Lung microvascular endothelial cell (primary cell): ENCODE results near the gene MSLN. TPM values are rescaled to one million over a fixed set of nuclear protein-coding genes. Genes with fewer than 3 reads are reported as not detected.

Experiments used
- DNase-seq, 2 donors: peaks; one replicate each; pipeline versions ENCODE4 v3.0.0 to v3.0.0-alpha.2; 2010; ENCODE audit warnings: low read depth in 2 of 2
- total RNA-seq: library from RNA; depleted of rRNA; stranded (reverse); fragments of >200 nt; gene quantifications from 2 replicates; pipeline ENCODE4 v1.2.1, GENCODE V29; 2014

MSLN gene
- total RNA-seq, 1 donor from 2014 or later = 0.20 TPM

DNA sequence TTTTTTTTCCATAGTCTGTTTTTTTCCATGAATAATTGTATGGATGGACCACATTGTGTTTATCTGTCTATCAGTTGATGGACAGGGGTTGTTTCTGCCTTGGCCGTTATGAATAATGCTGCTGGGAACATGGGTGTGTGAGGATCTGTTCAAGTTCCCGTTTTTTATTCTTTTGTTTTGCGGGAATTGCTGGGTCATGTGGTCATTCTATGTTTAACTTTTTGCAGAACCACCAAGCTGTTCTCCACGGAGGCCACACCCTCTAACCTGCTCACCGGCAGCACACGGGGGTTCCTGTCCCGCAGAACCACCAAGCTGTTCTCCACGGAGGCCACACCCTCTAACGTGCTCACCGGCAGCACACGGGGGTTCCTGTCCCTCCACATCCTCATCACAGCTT, 5.9 kb upstream of the MSLN start:
- DNase-seq = no peak

DNA sequence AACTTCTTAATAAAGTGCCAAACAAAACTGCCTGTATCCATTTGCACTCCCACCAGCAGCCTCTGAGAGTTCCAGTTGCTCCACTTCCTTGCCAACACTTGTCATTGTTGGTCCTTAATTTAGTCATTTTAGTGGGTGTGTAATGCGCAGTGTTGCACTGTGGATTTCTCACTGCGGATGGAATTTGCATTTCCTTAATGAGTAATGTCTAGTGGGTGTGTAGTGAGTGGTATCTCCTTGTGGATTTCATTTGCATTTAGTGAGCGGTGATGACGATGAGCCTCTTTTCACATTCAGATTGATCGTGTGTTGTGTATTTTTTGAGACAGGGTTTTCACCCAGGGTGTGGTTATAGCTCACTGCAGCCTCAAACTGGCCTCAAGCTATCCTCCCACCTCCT, 4.1 kb upstream of the MSLN start:
- no peak for DNase-seq

DNA sequence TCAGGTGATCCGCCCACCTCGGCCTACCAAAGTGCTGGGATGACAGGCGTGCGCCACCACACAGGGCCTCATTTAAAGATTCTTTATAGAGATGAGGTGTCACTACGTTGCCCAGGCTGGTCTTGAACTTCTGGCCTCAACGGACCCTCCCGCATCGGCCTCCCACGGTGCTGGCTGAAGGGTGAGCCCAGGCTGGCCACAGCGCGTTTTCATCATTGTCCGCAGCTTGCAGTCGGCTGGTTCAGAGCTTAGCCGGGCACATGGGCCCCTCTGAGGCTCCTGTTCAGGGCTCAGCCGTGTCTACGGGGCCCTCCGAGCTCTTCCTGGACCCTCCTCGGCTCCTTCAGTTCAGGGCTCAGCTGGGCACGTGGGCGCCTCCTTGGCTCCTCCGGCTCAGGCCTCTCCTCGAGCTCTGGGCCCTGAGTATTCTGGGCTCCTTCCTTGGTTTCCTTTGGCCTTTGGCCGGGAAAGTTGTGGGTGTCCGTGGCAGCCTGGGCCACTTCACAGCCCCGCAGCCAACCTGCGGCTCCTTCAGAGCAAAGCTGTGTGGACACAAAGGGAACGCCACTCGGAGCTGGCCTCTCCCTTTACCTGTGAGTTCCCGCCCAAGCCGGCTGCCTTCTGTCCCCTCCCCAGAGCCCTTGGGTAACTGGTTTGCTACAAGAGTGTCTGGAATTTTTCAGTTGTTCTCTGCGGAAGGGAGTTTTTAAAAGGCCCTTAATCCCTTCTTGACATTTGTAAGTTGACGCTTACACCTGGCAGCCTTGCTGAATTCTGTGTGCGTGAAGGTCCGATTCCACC, 1.2 kb upstream of the MSLN start:
- no peak for DNase-seq

DNA sequence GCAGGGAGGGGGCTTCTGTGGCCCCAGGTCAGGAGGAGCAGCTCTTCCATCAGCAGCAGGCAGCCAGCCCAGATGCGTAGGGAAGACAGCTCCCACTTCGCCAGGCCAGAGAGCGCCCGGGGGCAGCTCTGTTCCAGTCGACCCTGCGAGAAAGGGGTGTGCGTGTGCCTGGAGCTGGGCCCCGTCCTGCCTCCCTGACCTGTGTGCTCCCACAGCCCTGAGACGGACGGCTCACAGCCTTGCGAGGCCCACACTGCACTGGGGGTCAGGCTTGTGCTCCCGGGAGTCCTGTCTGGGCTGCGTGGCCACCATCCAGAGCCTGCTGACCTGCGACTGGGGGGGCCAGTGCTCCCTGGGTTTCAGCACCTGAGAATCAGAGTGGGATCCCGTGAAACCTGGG, 469 bp upstream of the MSLN start:
- no peak for DNase-seq

DNA sequence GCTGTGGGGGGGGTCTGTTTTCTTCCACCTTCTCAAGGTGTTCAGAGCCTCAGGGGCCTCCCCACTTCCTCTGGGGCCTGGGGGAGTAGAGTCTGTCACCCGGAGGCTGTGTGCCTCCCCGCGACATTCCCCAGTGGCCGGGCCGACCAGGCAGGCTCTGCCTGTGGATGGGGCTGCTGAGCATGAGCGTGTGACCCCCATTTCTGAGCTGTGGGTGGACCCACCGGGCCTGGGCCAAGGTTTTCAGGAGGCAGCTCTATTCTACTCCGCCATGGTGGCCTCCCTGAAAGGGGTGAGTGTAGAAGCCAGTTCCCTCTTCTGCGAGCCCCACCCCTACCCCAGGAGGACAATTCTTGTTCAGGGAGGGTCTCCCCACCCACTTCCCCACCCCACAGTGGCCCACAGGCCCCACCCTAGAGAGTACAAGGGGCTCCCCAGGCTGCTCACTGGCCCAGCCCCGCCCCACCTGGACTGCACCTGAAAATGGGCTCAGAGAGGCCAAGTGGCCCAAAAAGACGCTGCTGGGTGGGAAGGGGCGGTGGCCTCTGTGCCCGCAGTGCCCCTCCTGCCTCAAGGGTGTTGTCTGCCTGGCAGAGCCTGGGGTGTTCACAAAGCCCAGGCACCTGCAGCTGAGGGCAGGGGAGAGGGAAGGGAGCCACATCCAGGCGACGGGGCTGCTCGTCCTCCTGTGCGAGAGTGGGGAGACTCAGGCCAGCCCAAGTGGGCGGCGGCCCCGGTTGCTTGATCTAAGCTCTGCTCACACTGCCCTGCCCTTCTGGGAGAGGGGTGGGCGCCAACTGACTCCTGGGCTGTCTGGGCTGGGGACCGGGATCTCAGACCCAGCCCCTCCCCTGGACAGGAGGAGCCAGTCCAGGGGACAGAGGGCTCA, 1.3 kb downstream of the MSLN start:
- DNase-seq = no peak

DNA sequence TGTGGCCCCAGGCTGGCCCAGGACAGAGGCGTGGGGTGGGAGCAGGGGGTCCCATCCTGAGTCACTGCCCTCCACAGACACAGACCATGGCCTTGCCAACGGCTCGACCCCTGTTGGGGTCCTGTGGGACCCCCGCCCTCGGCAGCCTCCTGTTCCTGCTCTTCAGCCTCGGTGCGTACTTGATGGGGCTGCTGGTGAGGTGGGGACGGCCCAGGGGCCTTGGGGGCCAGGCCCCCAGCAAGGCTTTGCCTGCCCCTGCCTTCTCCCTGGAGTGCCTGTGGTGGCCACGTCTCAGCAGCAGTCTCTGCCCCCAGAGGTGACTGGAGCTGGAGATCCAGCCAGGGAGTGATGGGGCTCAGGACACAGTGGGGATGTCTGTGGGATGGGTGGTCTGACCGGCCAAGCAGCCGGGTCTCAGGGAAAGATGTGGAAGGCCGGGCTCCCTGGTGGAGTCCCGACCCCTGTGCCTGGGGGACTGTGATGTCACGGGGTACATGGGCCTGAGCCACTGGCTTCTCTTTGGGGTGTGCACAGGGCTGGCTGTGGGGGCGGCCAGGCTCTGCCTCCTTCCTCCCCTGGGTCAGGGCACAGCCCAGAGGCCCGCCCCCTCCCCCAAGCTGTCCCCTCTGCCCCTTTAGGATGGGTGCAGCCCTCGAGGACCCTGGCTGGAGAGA, 2.2 kb downstream of the MSLN start:
- no peak for DNase-seq

DNA sequence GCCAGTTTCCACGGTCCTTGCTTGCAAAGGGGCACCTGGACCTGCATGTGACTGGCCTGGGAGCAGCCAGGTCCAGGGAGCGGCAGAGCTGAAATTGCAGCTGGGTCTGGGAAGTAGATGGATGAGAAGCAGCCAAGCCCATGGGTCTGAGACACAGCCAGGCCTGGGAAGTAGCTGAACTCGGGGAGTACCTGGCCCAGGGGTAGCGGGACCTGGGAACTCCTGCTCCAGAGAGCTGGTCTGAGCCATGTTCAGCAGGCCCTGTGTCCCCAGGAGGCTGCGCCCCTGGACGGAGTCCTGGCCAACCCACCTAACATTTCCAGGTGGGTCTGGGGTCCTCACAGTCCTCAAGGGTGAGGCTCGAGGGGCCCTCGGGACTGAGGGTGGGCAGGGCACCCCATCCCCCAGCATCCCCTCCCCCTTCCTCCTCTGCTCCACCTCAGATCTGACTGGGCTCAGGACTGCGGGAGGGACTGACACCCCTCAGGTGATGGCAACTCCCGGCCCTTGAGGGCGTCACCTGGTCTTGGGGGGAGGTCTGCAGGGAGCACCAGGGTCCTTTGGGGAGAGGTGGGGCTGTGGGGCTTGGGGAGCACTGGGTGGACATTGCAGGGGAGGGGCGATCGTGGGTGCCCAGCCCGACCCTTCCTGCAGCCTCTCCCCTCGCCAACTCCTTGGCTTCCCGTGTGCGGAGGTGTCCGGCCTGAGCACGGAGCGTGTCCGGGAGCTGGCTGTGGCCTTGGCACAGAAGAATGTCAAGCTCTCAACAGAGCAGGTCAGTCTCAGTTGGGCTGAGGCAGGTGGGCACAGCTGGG, 3.0 kb downstream of the MSLN start:
- no peak for DNase-seq

DNA sequence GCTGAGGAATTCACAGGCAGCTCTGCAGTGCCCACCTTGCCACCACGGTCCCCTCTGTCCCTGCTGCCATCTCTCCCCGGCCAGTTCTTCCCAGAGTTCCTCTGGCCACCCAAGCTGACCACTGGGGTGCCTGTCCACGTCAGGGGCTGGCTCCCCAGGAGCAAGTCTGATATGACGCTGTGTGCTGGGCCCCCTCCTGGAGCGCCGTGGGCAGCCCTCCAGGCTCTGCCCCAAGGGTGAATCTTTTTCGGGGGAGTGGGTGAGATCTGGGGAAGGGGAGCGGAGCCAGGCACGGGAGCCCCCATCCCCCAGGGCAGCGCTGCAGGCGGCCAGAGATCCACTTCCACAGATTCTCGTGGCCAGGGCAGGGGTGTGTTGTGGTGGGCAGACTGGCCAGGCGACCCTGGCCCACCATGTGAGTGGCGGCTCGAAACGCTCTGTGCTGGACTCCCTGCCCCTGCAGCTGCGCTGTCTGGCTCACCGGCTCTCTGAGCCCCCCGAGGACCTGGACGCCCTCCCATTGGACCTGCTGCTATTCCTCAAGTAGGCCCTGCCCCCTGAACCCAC, 3.7 kb downstream of the MSLN start:
- no peak for DNase-seq

DNA sequence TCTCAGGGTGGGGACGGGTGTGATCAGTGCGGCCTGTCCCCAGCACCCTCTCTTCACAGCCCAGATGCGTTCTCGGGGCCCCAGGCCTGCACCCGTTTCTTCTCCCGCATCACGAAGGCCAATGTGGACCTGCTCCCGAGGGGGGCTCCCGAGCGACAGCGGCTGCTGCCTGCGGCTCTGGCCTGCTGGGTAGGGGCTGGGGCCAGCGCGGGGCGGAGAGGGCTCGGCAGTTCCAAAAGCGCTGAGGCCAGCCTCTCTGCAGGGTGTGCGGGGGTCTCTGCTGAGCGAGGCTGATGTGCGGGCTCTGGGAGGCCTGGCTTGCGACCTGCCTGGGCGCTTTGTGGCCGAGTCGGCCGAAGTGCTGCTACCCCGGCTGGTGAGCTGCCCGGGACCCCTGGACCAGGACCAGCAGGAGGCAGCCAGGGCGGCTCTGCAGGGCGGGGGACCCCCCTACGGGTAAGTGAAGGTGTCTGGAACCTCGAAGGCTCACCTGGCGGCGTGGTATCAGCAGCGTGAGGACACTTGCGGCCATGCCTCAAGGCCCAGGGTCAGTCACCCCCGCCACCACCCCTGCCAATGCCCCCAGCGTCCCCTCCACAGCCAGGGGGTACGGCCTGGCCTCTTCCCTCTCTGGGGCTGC, 4.4 kb downstream of the MSLN start:
- no peak for DNase-seq

DNA sequence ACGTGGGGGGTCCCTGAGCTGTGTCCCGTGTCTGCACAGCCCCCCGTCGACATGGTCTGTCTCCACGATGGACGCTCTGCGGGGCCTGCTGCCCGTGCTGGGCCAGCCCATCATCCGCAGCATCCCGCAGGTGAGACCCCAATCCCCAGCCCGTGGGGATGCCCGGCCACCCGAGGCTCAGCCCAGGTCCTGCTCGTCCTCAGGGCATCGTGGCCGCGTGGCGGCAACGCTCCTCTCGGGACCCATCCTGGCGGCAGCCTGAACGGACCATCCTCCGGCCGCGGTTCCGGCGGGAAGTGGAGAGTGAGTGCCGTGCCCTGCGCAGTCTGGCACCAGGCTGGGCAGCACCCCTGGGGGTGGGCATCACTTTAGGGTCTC, 4.9 kb downstream of the MSLN start:
- no peak for DNase-seq

DNA sequence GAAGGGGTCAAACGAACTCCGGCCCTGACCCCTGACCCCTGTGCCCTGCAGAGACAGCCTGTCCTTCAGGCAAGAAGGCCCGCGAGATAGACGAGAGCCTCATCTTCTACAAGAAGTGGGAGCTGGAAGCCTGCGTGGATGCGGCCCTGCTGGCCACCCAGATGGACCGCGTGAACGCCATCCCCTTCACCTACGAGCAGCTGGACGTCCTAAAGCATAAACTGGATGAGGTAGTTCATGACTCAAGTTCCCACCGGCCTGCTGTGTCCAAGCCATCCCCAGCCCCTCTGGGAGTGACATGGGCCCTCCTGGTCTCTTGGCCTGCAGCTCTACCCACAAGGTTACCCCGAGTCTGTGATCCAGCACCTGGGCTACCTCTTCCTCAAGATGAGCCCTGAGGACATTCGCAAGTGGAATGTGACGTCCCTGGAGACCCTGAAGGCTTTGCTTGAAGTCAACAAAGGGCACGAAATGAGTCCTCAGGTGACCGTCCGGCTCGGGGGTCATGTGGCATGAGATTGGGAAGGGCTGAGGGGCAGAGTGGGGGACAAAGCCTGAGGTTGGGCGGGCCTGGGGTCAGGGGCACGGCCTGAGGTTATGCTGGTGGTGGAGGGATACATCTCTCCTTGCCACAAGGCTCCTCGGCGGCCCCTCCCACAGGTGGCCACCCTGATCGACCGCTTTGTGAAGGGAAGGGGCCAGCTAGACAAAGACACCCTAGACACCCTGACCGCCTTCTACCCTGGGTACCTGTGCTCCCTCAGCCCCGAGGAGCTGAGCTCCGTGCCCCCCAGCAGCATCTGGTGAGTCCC, 5.7 kb downstream of the MSLN start:
- no peak for DNase-seq

DNA sequence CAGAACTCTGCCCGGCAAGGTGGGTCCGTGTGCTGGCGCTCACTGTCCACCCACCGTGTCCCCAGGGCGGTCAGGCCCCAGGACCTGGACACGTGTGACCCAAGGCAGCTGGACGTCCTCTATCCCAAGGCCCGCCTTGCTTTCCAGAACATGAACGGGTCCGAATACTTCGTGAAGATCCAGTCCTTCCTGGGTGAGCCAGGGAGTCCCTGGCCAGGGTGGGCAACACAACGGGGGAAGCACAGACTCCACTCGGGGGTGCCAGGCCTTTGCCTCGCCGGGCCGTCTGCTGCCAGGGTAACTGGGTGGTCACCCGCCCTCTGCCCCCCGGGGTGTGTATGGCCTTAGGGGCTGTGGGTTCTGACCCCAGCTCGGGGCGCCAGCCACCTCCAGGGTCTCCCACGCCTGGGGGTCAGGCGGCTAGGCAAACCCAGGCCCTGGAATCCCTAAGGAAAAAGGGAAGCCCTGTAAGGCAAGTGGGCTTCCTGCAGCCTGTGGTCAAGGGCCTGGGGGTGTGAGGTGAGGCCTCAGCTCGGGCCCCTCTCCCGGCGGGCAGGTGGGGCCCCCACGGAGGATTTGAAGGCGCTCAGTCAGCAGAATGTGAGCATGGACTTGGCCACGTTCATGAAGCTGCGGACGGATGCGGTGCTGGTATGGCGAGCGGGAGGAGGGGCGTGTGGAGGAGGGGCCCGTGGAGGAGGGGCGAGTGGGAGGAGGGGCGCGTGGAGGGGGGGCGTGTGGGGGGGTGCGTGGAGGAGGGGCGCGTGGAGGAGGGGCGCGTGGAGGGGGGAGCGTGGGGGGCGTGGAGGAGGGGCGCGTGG, 6.5 kb downstream of the MSLN start:
- no peak for DNase-seq

DNA sequence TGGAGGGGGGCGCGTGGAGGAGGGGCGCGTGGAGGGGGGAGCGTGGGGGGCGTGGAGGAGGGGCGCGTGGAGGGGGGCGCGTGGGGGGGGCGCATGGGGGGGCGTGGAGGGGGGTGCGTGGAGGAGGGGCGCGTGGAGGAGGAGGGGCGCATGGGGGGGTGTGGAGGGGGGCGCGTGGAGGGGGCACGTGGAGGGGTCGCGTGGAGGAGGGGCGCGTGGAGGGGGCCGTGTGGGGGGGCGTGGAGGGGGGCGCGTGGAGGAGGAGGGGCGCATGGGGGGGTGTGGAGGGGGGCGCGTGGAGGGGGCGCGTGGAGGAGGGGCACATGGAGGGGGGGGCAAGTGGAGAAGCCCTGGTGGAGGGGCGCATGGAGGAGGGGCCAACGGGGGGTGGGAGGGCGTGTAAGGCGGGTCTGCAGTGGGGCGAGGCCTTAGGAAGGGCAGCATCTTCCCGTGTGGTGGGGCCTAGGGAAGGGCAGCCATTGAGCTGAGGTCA, 7.3 kb downstream of the MSLN start:
- DNase-seq = no peak

DNA sequence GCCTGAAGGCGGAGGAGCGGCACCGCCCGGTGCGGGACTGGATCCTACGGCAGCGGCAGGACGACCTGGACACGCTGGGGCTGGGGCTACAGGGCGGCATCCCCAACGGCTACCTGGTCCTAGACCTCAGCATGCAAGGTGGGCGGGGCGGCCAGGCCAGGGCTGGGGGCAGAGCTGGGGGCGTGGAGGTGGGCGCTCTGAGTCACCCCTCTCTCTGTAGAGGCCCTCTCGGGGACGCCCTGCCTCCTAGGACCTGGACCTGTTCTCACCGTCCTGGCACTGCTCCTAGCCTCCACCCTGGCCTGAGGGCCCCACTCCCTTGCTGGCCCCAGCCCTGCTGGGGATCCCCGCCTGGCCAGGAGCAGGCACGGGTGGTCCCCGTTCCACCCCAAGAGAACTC, 7.9 kb downstream of the MSLN start:
- no peak for DNase-seq

DNA sequence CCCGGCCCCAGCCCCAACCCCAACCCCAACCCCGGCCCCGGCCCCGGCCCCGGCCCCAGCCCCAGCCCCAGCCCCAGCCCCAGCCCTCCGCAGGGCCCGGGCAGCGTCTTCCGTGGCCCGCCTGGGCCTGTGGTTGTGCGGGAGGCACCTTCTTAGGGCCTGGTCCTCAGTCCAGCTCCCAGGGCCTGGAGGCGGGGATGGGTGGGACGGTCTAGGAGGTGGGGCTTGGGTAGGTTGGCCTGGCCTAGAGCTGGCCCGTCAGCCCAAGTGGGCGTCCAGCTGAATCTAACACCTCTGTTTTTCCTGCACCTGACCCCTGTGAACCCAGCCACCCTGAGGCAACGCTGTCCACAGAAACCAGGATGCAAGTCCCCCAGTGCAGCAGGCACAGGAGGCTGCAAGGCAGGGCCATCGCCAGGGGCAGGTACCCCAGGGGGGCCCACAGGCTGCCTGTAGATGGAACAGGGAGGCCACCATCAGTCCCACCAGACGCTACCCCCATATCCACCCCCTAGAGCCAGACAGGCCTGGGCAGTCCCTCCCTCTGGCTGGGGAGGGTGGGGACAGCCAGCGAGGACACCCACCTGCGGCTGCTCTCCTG, 8.8 kb downstream of the MSLN start:
- DNase-seq = no peak

DNA sequence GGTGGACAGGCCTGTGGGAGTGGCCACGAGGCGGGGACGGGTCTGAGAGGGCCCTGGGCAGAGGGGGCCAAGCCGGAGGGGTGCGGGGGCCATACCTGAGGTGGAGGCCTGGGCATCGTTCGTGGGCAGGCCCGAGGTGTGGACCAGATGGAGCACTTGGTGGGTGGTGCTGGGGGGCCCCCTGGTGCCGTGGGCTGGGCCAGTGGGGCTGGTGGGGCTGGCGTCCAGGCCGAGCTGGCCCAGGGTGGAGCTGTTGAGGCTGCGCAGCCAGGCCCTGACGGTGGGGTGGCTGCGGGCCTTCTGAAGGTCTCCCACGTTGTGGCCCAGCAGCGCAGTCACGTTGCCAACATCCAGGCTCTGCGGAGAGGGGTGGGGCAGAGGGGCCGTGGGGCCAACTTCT, 9.4 kb downstream of the MSLN start:
- DNase-seq = no peak

DNA sequence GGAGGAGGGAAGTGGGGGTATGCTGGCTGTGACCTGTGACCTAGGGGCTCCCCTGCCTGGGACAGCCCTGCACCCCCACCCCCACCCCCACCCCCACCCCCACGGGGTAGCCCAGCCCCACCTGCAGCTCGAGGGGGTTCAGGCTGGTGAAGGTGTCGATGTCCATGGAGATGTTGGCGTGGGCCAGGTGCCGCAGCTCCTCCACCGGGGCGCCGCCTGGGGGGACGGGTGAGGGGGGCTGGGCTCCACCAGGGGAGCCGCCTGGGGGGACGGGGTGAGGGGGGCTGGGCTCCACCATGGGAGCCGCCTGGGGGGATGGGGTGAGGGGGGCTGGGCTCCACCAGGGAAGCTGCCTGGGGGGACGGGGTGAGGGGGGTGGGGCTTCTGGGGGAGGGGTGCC, 9.9 kb downstream of the MSLN start:
- no peak for DNase-seq

DNA sequence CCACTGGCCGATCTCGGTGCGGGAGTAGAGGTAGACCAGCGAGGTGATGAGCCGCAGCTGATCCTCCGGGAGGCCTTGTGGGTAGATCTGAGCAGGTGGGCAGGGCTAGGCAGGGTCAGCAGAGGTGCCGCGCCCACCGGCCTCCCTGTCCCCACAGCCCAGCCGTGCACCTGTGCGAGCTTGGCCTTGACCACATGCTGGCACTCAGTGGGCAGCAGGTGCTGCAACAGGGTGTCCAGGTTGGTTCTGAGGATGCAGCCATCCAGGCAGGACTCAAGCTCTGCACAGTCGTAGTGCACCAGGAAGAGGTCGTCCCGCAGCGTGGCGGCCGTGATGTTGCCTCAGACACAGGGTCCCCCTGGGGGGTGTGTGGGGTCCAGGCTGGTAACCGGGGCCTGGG, 12.4 kb downstream of the MSLN start:
- no peak for DNase-seq
